ENCODE data around the gene PLCH1.

The PLCH1 gene

DNA sequence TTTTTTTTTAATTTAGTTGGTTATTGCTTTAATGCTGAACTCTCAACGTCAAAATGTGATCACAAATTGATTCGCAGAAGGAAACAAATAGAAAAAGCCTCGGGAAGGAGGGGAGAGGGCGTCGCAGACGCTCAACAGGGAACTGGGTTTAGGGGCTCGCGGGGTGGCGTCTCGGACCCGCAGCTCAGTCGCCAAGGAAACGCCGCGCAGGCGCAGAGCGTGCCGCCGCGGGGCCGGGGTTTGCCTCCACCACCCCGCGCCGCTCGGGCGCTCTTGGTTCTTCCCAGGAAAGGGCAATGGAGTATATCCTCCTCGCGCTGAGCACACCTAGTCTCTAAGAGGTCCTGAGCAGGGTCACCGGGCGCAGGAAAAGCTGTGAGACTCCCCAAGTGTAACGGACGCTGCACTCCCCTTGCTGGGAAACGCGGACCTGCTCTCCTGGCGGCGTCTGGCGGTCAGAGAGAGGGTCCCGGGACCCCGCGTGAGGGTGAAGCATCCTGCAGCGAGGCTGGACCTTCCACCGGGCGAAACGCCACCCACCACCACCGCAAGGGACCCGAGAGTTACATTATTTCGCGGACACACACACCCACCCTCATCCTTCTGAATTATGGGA lies 753 bp downstream of the PLCH1 start:
- Histone ChIP-seq H3K9me3 (ENCODE audit: control insufficient read depth, low read length) (no peaks in the 10 kb centered on the region), H3K27me3 (replicated peaks; ENCODE audit: control insufficient read depth, insufficient read depth, low read length) (peaks cover 2% of the 10 kb centered on the region), H3K4me3 (ENCODE audit: low read length) (peak overlapping the region; percentile 84), H3K36me3 (ENCODE audit: control insufficient read depth, insufficient read depth, low read length, severe bottlenecking) (no peaks in the 10 kb centered on the region), H3K4me1 (ENCODE audit: control insufficient read depth, insufficient read depth, low read length) (peaks cover 31% of the 10 kb centered on the region), H3K9ac (ENCODE audit: low read length) (peak overlapping the region; percentile 62)
- DNase-seq (ENCODE audit: low read depth): peak; percentile 61

DNA sequence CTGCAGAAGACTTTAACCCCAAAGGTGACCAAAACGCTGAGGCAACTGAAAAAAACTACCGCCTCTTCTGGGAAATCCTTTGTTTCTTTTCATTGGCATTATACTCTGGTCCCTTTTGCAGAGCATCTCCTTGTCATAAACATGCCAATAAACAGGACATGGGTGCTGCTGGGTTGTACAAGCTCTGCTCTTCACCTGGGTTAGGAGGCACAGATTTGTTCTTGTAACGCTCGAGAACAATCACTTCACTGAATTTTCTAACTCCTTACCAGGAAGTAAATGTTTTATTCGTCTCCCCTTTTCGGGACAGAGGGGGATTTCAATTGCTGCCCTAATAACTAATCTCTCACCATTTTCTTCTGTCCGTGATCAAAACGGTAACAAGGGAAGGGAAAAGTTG lies 1.3 kb downstream of the PLCH1 start:
- no peaks in the 10 kb centered on the region for H3K36me3 ChIP-seq (ENCODE audit: control insufficient read depth, insufficient read depth, low read length, severe bottlenecking)
- H3K4me1 ChIP-seq (ENCODE audit: control insufficient read depth, insufficient read depth, low read length): peaks cover 26% of the 10 kb centered on the region
- peak overlapping the region; percentile 84 for H3K4me3 ChIP-seq (ENCODE audit: low read length)
- H3K27me3 ChIP-seq (replicated peaks; ENCODE audit: control insufficient read depth, insufficient read depth, low read length): peaks cover 2% of the 10 kb centered on the region
- H3K9ac ChIP-seq (ENCODE audit: low read length): peak overlapping the region; percentile 62
- no peaks in the 10 kb centered on the region for H3K9me3 ChIP-seq (ENCODE audit: control insufficient read depth, low read length)
- DNase-seq (ENCODE audit: low read depth): no peak

DNA sequence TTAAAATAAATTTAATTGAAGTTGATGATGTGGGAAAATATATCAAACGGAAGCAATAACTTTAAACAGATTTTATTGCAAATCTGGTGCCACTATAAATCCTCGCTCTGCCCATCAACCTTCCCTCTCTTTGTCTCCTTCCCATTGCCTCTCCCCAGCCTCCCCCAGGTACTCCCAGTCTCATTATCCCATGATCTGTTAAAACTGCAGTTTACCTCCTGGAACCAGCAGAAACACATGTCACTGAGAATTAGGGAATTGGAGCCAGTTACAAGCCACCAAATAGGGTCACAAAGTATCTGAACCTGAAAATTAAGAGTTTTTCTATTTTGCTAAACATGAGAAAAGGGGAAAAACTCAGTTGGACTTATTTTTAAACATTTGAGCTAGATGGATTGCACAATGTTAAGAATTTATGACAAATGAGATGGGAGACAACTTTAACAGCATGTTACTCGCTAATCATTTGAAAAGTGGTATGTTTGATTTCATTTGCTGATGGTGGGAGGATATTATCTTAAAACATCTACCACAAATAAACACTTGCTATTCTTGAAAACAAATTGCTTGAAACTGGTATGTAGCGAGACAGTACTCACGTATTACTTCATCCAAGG lies 2.4 kb downstream of the PLCH1 start:
- H3K36me3 ChIP-seq (ENCODE audit: control insufficient read depth, insufficient read depth, low read length, severe bottlenecking): no peaks in the 10 kb centered on the region
- peaks cover 16% of the 10 kb centered on the region for H3K4me1 ChIP-seq (ENCODE audit: control insufficient read depth, insufficient read depth, low read length)
- DNase-seq (ENCODE audit: low read depth): no peak
- H3K27me3 ChIP-seq (replicated peaks; ENCODE audit: control insufficient read depth, insufficient read depth, low read length): peaks cover 2% of the 10 kb centered on the region
- no peak overlapping the region for H3K4me3 ChIP-seq (ENCODE audit: low read length)
- no peaks in the 10 kb centered on the region for H3K9me3 ChIP-seq (ENCODE audit: control insufficient read depth, low read length)
- H3K9ac ChIP-seq (ENCODE audit: low read length): no peak overlapping the region

DNA sequence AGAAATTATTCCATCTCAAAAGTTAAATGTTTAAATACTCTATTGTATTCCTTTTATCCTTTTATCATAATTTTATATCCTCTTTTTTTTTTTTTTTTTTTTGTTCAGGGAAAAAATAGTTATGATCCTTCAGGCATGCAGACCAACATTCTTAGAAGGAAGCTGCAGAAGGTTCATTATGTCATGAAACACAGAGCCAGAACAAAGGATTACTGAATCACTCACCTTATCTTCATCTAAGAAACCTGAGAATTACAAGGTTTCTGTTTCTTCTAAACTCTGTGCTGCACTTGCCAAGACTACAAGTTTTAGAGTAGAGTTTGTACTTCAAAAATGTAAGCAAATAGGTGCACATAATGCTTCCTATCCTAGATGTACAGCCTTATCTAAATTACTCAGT lies 3.3 kb downstream of the PLCH1 start:
- Histone ChIP-seq H3K36me3 (ENCODE audit: control insufficient read depth, insufficient read depth, low read length, severe bottlenecking) (no peaks in the 10 kb centered on the region), H3K9ac (ENCODE audit: low read length) (no peak overlapping the region), H3K4me1 (ENCODE audit: control insufficient read depth, insufficient read depth, low read length) (peaks cover 11% of the 10 kb centered on the region), H3K4me3 (ENCODE audit: low read length) (no peak overlapping the region), H3K9me3 (ENCODE audit: control insufficient read depth, low read length) (no peaks in the 10 kb centered on the region), H3K27me3 (replicated peaks; ENCODE audit: control insufficient read depth, insufficient read depth, low read length) (peaks cover 2% of the 10 kb centered on the region)
- DNase-seq (ENCODE audit: low read depth): no peak

DNA sequence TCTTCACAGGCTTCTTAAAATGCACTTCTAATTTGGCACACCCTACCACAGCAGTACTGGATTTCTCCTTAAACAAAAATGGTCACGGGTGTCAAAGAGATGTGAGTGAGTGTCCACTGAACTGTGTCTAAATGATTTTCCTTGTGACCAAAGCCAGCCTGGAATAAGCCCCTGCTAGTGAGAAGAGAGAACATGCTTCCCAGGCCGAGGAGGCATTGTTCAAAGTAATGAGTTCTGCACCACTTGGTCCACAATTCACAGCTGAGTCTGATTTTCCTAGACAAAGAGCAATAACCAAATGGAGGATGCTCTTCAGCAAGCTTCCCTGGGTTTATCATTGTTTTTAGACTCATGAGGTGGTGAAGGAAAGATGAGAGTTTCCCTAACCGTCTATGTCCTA lies 3.8 kb downstream of the PLCH1 start:
- H3K27me3 ChIP-seq (replicated peaks; ENCODE audit: control insufficient read depth, insufficient read depth, low read length): peaks cover 2% of the 10 kb centered on the region
- no peak for DNase-seq (ENCODE audit: low read depth)
- no peak overlapping the region for H3K9ac ChIP-seq (ENCODE audit: low read length)
- H3K4me1 ChIP-seq (ENCODE audit: control insufficient read depth, insufficient read depth, low read length): peaks cover 11% of the 10 kb centered on the region
- no peak overlapping the region for H3K4me3 ChIP-seq (ENCODE audit: low read length)
- no peaks in the 10 kb centered on the region for H3K9me3 ChIP-seq (ENCODE audit: control insufficient read depth, low read length)
- no peaks in the 10 kb centered on the region for H3K36me3 ChIP-seq (ENCODE audit: control insufficient read depth, insufficient read depth, low read length, severe bottlenecking)

DNA sequence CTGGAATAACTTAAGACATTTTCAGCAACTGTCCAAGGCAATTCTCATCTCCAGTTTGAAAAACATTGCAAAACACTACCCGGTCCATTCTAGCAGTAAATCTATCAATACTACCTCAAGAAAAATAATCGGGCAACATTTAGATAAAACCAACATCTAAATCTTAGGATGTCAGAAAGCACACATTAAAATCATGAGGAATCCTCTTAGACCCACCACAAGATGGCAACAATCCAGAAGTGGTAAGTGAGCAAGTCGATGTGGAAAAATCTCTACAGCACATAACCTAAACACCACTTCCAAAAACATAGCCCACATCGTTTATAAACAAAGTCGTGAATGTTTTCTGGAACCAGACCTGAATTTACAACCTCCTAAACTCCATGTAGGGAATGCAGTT lies 5.7 kb downstream of the PLCH1 start:
- Histone ChIP-seq H3K9me3 (ENCODE audit: control insufficient read depth, low read length) (no peaks in the 10 kb centered on the region), H3K9ac (ENCODE audit: low read length) (no peak overlapping the region), H3K27me3 (replicated peaks; ENCODE audit: control insufficient read depth, insufficient read depth, low read length) (peaks cover 2% of the 10 kb centered on the region), H3K4me1 (ENCODE audit: control insufficient read depth, insufficient read depth, low read length) (peaks cover 5% of the 10 kb centered on the region), H3K36me3 (ENCODE audit: control insufficient read depth, insufficient read depth, low read length, severe bottlenecking) (no peaks in the 10 kb centered on the region), H3K4me3 (ENCODE audit: low read length) (no peak overlapping the region)
- no peak for DNase-seq (ENCODE audit: low read depth)

DNA sequence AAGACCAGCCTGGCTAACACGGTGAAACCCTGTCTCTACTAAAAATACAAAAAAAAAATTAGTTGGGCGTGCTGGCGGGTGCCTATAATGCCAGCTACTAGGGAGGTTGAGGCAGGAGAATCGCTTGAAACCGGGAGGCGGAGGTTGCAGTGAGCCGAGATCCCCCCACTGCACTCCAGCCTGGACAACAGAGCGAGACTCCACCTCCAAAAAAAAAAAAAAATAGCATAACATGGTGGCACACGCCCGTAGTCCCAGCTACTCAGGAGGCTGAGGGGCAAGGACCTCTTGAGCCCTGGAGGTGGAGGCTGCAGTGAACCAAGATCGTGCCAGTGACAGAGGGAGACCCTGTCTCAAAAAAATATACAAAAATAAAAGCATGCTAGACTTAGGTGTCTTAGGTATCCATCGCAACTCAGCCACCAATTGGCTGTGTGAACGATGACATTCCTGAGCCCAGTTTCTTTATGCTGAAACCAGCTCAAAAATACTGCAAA lies 6.2 kb downstream of the PLCH1 start:
- H3K36me3 ChIP-seq (ENCODE audit: control insufficient read depth, insufficient read depth, low read length, severe bottlenecking): no peaks in the 10 kb centered on the region
- H3K9me3 ChIP-seq (ENCODE audit: control insufficient read depth, low read length): no peaks in the 10 kb centered on the region
- H3K4me3 ChIP-seq (ENCODE audit: low read length): no peak overlapping the region
- peaks cover 2% of the 10 kb centered on the region for H3K27me3 ChIP-seq (replicated peaks; ENCODE audit: control insufficient read depth, insufficient read depth, low read length)
- DNase-seq (ENCODE audit: low read depth): no peak
- no peak overlapping the region for H3K9ac ChIP-seq (ENCODE audit: low read length)
- peaks cover 2% of the 10 kb centered on the region for H3K4me1 ChIP-seq (ENCODE audit: control insufficient read depth, insufficient read depth, low read length)

DNA sequence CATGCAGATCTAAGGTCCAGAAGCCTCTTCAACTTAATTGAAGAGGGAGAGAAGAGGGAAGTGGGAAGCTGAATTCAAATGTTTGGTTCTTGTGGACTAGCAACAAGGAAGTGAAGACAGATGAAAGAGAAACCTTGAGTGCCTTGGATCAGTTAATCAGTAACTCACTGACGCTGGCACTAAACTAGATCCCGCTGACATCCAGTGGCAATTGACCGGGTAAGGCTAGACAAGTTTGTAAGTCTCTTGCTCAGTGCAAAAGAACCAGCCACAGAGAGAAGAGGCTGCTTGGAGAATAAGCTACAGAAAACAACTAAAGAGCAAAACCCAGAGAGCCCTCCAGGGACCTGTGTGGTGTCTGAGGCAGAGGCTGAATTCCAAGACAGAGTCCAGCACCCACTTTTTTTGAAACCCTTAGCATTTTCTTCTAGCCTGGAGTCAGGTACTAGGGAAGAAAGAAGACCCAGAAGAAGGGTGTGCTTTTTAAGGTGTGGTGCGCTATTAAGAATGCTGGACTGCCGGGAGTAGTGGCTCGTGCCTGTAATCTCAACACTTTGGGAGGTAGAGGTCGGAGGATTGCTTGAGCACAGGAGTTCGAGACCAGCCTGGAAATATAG lies 6.9 kb downstream of the PLCH1 start:
- no peaks in the 10 kb centered on the region for H3K4me1 ChIP-seq (ENCODE audit: control insufficient read depth, insufficient read depth, low read length)
- no peak overlapping the region for H3K4me3 ChIP-seq (ENCODE audit: low read length)
- no peaks in the 10 kb centered on the region for H3K9me3 ChIP-seq (ENCODE audit: control insufficient read depth, low read length)
- no peak for DNase-seq (ENCODE audit: low read depth)
- no peak overlapping the region for H3K9ac ChIP-seq (ENCODE audit: low read length)
- H3K27me3 ChIP-seq (replicated peaks; ENCODE audit: control insufficient read depth, insufficient read depth, low read length): peaks cover 2% of the 10 kb centered on the region
- no peaks in the 10 kb centered on the region for H3K36me3 ChIP-seq (ENCODE audit: control insufficient read depth, insufficient read depth, low read length, severe bottlenecking)

DNA sequence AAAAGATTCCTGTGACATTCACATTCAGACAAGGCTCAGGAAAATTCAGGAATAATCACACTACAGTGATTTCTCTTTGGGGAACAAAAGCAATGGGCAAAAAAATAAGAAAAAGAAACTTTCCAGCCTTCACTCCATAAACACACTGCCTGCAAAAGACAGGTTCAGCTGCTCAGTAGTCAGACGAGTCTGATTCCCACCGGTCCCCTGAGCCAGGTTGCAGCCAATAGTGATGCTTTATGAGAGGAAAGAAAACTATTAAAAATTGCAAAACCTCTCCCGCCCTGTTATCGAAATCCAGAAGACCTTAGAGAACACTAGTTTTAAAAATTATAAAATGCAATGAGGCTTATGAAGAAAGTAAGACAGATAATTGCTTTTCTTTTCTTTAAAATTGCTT lies 8.5 kb downstream of the PLCH1 start:
- no peaks in the 10 kb centered on the region for H3K4me1 ChIP-seq (ENCODE audit: control insufficient read depth, insufficient read depth, low read length)
- no peaks in the 10 kb centered on the region for H3K27me3 ChIP-seq (replicated peaks; ENCODE audit: control insufficient read depth, insufficient read depth, low read length)
- no peaks in the 10 kb centered on the region for H3K9me3 ChIP-seq (ENCODE audit: control insufficient read depth, low read length)
- no peak overlapping the region for H3K9ac ChIP-seq (ENCODE audit: low read length)
- DNase-seq (ENCODE audit: low read depth): no peak
- no peak overlapping the region for H3K4me3 ChIP-seq (ENCODE audit: low read length)
- no peaks in the 10 kb centered on the region for H3K36me3 ChIP-seq (ENCODE audit: control insufficient read depth, insufficient read depth, low read length, severe bottlenecking)

DNA sequence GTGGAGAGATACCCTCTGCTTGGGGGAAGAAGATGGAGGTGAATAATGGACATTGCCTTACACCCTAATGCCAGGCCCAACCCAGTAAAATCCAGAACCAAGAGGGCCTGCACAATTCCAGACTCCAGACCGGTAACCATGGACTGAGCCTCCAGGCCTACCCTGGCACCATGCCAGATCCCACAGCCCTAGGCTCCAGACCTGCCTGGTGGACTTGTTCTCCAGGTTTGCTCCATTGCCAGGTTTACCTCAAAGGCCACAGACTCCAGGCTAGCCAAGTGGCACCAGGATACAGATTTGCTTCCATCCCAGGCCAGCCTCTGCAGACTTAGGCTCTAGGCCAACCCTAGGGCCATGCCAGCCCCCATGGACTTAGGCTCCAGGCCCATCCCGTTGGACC lies 14.0 kb downstream of the PLCH1 start:
- Histone ChIP-seq H3K36me3 (ENCODE audit: control insufficient read depth, insufficient read depth, low read length, severe bottlenecking) (no peaks in the 10 kb centered on the region), H3K4me1 (ENCODE audit: control insufficient read depth, insufficient read depth, low read length) (no peaks in the 10 kb centered on the region), H3K9me3 (ENCODE audit: control insufficient read depth, low read length) (no peaks in the 10 kb centered on the region), H3K27me3 (replicated peaks; ENCODE audit: control insufficient read depth, insufficient read depth, low read length) (no peaks in the 10 kb centered on the region), H3K4me3 (ENCODE audit: low read length) (no peak overlapping the region), H3K9ac (ENCODE audit: low read length) (no peak overlapping the region)
- DNase-seq (ENCODE audit: low read depth): no peak

DNA sequence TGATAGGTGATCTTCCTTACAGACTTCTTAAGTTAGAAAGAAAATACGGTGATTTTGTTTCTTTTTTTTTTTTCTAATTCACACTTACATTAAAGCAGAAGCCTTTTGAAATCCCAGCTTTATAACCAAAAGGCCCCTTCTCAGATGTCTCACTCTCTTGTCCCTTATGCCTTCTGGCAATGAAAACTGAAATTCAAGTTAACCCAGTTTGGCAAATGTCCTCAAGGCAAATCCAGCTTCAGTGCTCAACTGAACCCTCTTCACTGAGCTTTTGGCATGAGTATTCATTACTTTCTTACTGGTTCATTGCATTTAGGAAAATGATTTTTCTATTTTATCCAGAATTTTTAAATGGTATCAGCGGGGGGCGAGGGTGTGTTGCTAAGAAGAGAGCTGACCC lies 17.0 kb downstream of the PLCH1 start:
- no peak overlapping the region for H3K9ac ChIP-seq (ENCODE audit: low read length)
- no peak overlapping the region for H3K4me3 ChIP-seq (ENCODE audit: low read length)
- H3K4me1 ChIP-seq (ENCODE audit: control insufficient read depth, insufficient read depth, low read length): no peaks in the 10 kb centered on the region
- DNase-seq (ENCODE audit: low read depth): no peak
- no peaks in the 10 kb centered on the region for H3K27me3 ChIP-seq (replicated peaks; ENCODE audit: control insufficient read depth, insufficient read depth, low read length)
- H3K9me3 ChIP-seq (ENCODE audit: control insufficient read depth, low read length): no peaks in the 10 kb centered on the region
- H3K36me3 ChIP-seq (ENCODE audit: control insufficient read depth, insufficient read depth, low read length, severe bottlenecking): no peaks in the 10 kb centered on the region

Data from adipocyte (in vitro differentiated cells).